ENCODE measurements around the gene SCAF8.
"Not testable (repeated sequence)": the region's sequence is repeated elsewhere in the genome, so short reads cannot be mapped to it uniquely, and the experiment has no call there.

SCAF8 gene

GRCh38 chr6:154792761-154793160, 59.5 kb downstream of the SCAF8 start:
- no peak overlapping the region for H3K4me3 ChIP-seq (replicated peaks; ENCODE audit: low read depth, low read length)
- DNase-seq (ENCODE audit: low read depth): no peak
- TF ChIP-seq CTCF (IDR thresholded peaks at IDR 0.05; ENCODE audit: low read length, missing control alignments): no peak

GRCh38 chr6:154796484-154796883, 63.3 kb downstream of the SCAF8 start:
- H3K4me3 ChIP-seq (replicated peaks; ENCODE audit: low read depth, low read length): no peak overlapping the region
- no peak for DNase-seq (ENCODE audit: low read depth)
- TF ChIP-seq CTCF (IDR thresholded peaks at IDR 0.05; ENCODE audit: low read length, missing control alignments): no peak

- no peak for DNase-seq (ENCODE audit: low read depth)
- no peak for TF ChIP-seq CTCF (IDR thresholded peaks at IDR 0.05; ENCODE audit: low read length, missing control alignments)
- H3K4me3 ChIP-seq (replicated peaks; ENCODE audit: low read depth, low read length): no peak overlapping the region
Observed at GRCh38 chr6:154797857-154798256, 64.6 kb downstream of the SCAF8 start.

GRCh38 chr6:154800338-154800737, 67.1 kb downstream of the SCAF8 start:
- no peak for TF ChIP-seq CTCF (IDR thresholded peaks at IDR 0.05; ENCODE audit: low read length, missing control alignments)
- H3K4me3 ChIP-seq (replicated peaks; ENCODE audit: low read depth, low read length): no peak overlapping the region
- DNase-seq (ENCODE audit: low read depth): no peak

- peak; percentile 82 for DNase-seq (ENCODE audit: low read depth)
- peak; percentile 46 for TF ChIP-seq CTCF (IDR thresholded peaks at IDR 0.05; ENCODE audit: low read length, missing control alignments)
- H3K4me3 ChIP-seq (replicated peaks; ENCODE audit: low read depth, low read length): no peak overlapping the region
Observed at GRCh38 chr6:154805288-154805911, 72.2 kb downstream of the SCAF8 start.

- TF ChIP-seq CTCF (IDR thresholded peaks at IDR 0.05; ENCODE audit: low read length, missing control alignments): no peak
- H3K4me3 ChIP-seq (replicated peaks; ENCODE audit: low read depth, low read length): no peak overlapping the region
- no peak for DNase-seq (ENCODE audit: low read depth)
Observed at GRCh38 chr6:154806804-154807203, 73.6 kb downstream of the SCAF8 start.

GRCh38 chr6:154811663-154812062, 78.4 kb downstream of the SCAF8 start:
- not testable (repeated sequence) for DNase-seq (ENCODE audit: low read depth); H3K4me3 ChIP-seq (replicated peaks; ENCODE audit: low read depth, low read length)
